CD4-positive, alpha-beta T cell treated with Interferon alpha-2 for 1 hour (primary cell): Measurements from ENCODE around the gene GAREM2.
A peak's percentile ranks its signal among the peaks of the same experiment; 100 is the strongest.

ENCODE experiments used
- DNase-seq, 2 donors: peaks; one replicate each; pipeline ENCODE4 v3.0.0-alpha.2; 2020 to 2022

Gene GAREM2

GRCh38 chr2:26189751-26190150 lies 16.9 kb downstream of the GAREM2 start:
- DNase-seq: no peak

GRCh38 chr2:26190369-26190768 lies 17.5 kb downstream of the GAREM2 start:
- DNase-seq: no peak

GRCh38 chr2:26191316-26192159 lies 18.6 kb downstream of the GAREM2 start:
- no peak for DNase-seq

- DNase-seq: no peak
Observed at GRCh38 chr2:26193578-26194231, 20.8 kb downstream of the GAREM2 start.

GRCh38 chr2:26195040-26195984 lies 22.4 kb downstream of the GAREM2 start:
- no peak for DNase-seq

GRCh38 chr2:26196683-26197418 lies 24.0 kb downstream of the GAREM2 start:
- DNase-seq: no peak

- DNase-seq: no peak
Observed at GRCh38 chr2:26197516-26197915, 24.6 kb downstream of the GAREM2 start.

- no peak for DNase-seq
Observed at GRCh38 chr2:26202981-26203490, 30.1 kb downstream of the GAREM2 start.

- DNase-seq: no peak
Observed at GRCh38 chr2:26203906-26204305, 31.0 kb downstream of the GAREM2 start.

- DNase-seq: no peak
Observed at GRCh38 chr2:26212011-26212410, 39.1 kb downstream of the GAREM2 start.

- DNase-seq: no peak
Observed at GRCh38 chr2:26214759-26215158, 41.9 kb downstream of the GAREM2 start.

GRCh38 chr2:26215833-26216232 lies 42.9 kb downstream of the GAREM2 start:
- no peak for DNase-seq

- DNase-seq: no peak
Observed at GRCh38 chr2:26216587-26216986, 43.7 kb downstream of the GAREM2 start.

GRCh38 chr2:26217720-26218119 lies 44.8 kb downstream of the GAREM2 start:
- no peak for DNase-seq

- no peak for DNase-seq
Observed at GRCh38 chr2:26223018-26223417, 50.1 kb downstream of the GAREM2 start.

GRCh38 chr2:26224095-26224494 lies 51.2 kb downstream of the GAREM2 start:
- no peak for DNase-seq

GRCh38 chr2:26229595-26229994 lies 56.7 kb downstream of the GAREM2 start:
- no peak for DNase-seq

GRCh38 chr2:26230806-26231205 lies 57.9 kb downstream of the GAREM2 start:
- DNase-seq: no peak

- DNase-seq: peak in 1 of 2 donors; percentile 18
Observed at GRCh38 chr2:26235089-26235488, 62.2 kb downstream of the GAREM2 start.

GRCh38 chr2:26237868-26238267 lies 65.0 kb downstream of the GAREM2 start:
- DNase-seq: no peak

GRCh38 chr2:26238311-26238958 lies 65.5 kb downstream of the GAREM2 start:
- no peak for DNase-seq
